GM12878 (cell line): ENCODE results near the gene TMEM98. TPM values are rescaled to one million over a fixed set of nuclear protein-coding genes. Genes with fewer than 3 reads are reported as not detected.

Source experiments
- ATAC-seq: fragments of 200-7000 bp; cut with Tn5 transposase; 3 replicates; pipeline ENCODE4 v1.9.1; 2020; ENCODE audit warnings: mild to moderate bottlenecking, moderate library complexity
- BruUV-seq: library from RNA; stranded (reverse); fragments of 400-500 nt; replicated peaks from 2 replicates; lab custom pipeline; 2021; lab: Mats Ljungman, UMichigan
- CTCF ChIA-PET: fragments of 300-600 bp; sonication (Branson Sonifier 250); formaldehyde crosslinking; extraction: SDS; loops from one replicate; lab custom pipeline; 2021; ENCODE audit warnings: inconsistent platforms; lab: Yijun Ruan, JAX
- POLR2A ChIA-PET: fragments of 350-600 bp; formaldehyde crosslinking; extraction: SDS; loops from one replicate; lab custom pipeline; 2021; ENCODE audit warnings: inconsistent platforms; lab: Charles Lee
- RAD21 ChIA-PET: fragments of 300-600 bp; sonication (Branson Sonifier 250); formaldehyde crosslinking; loops from one replicate; lab custom pipeline; 2023; ENCODE audit warnings: antibody characterized with exemption; ENCODE audit not compliant: unreplicated experiment; lab: Charles Lee
- SMC1A ChIA-PET: fragments of 300-600 bp; sonication (Branson Sonifier 250); formaldehyde crosslinking; loops from one replicate; lab custom pipeline; 2023; ENCODE audit not compliant: unreplicated experiment, uncharacterized antibody; lab: Charles Lee
- DNase-seq: peaks from one replicate; pipeline ENCODE4 v3.0.0-alpha.2; 2011; ENCODE audit warnings: low read depth, low spot score
- FAIRE-seq: peaks from 3 replicates; lab custom pipeline; 2011; peaks lifted over from hg19 to GRCh38; lab: Jason Lieb, UNC
- H2AFZ ChIP-seq: 2 replicates; pipeline ENCODE4 v1.6.0; 2011; ENCODE audit warnings: low read depth, low read length, control low read depth; ENCODE audit not compliant: control insufficient read depth
- H3K27ac ChIP-seq: 2 replicates; pipeline ENCODE4 v1.5.1; 2011; ENCODE audit warnings: control low read depth; ENCODE audit not compliant: control insufficient read depth, insufficient read depth
- H3K27me3 ChIP-seq, 2 experiments: replicated peaks in 1 of 2; 2 replicates each; pipeline versions ENCODE4 v1.6.0 to v1.6.1; 2011; ENCODE audit warnings: low read length in 1 of 2; ENCODE audit not compliant: control insufficient read depth in 2 of 2, insufficient read depth in 2 of 2
- H3K36me3 ChIP-seq, 2 experiments: 2 replicates each; pipeline ENCODE4 v1.5.1; 2011; ENCODE audit warnings: low read length in 1 of 2; ENCODE audit not compliant: control insufficient read depth in 2 of 2, insufficient read depth in 2 of 2
- H3K4me1 ChIP-seq: 2 replicates; pipeline ENCODE4 v1.6.1; 2011; ENCODE audit warnings: mild to moderate bottlenecking, low read length, moderate library complexity, mixed read lengths; ENCODE audit not compliant: control insufficient read depth, insufficient read depth
- H3K4me2 ChIP-seq: 2 replicates; pipeline ENCODE4 v1.6.0; 2011; ENCODE audit warnings: control low read depth; ENCODE audit not compliant: control insufficient read depth, insufficient read depth
- H3K4me3 ChIP-seq: fragments of 200-600 bp; sonication (generic); 2 replicates; pipeline ENCODE4 v1.5.1; 2016
- H3K79me2 ChIP-seq: 2 replicates; pipeline ENCODE4 v1.6.0; 2011; ENCODE audit warnings: low read length; ENCODE audit not compliant: control insufficient read depth, insufficient read depth
- H3K9ac ChIP-seq: 2 replicates; pipeline ENCODE4 v1.8.0; 2011; ENCODE audit warnings: low read length, control low read depth, mixed read lengths; ENCODE audit not compliant: control insufficient read depth, insufficient read depth
- H3K9me3 ChIP-seq: replicated peaks from 3 replicates; pipeline ENCODE4 v1.5.1; 2011; ENCODE audit warnings: mild to moderate bottlenecking, low read length; ENCODE audit not compliant: control insufficient read depth, insufficient read depth
- H4K20me1 ChIP-seq: 2 replicates; pipeline ENCODE4 v1.6.0; 2011; ENCODE audit not compliant: control insufficient read depth, insufficient read depth
- CHD2 ChIP-seq: IDR thresholded peaks from 2 replicates; pipeline ENCODE4 v1.6.1; 2011; ENCODE audit warnings: low read depth, low read length, improper control_type of control experiment, borderline replicate concordance
- EGR1 ChIP-seq, 2 experiments: IDR thresholded peaks; 1 replicate in 1 of 2; 2 replicates in 1 of 2; pipeline ENCODE4 v1.6.1; 2011 to 2012; ENCODE audit warnings: low read depth in 2 of 2, low read length in 2 of 2, borderline replicate concordance in 1 of 2, mild to moderate bottlenecking in 1 of 2, moderate library complexity in 1 of 2
- HDAC6 ChIP-seq: fragments of 200-600 bp; sonication (generic); IDR thresholded peaks from one replicate; pipeline ENCODE4 v1.8.0; 2017; ENCODE audit warnings: antibody characterized with exemption; ENCODE audit not compliant: unreplicated experiment
- IRF4 ChIP-seq: IDR thresholded peaks from 2 replicates; pipeline ENCODE4 v1.6.1; 2011; ENCODE audit warnings: low read depth, low read length
- KLF5 ChIP-seq: fragments of 450-650 bp; IDR thresholded peaks from 2 replicates; pipeline ENCODE4 v1.6.1; 2014; ENCODE audit warnings: mild to moderate bottlenecking; ENCODE audit not compliant: partially characterized antibody
- MTA3 ChIP-seq: IDR thresholded peaks from 2 replicates; pipeline ENCODE4 v1.6.1; 2012; ENCODE audit warnings: low read length, inconsistent platforms, borderline replicate concordance
- NR2C2 ChIP-seq: IDR thresholded peaks from 2 replicates; pipeline ENCODE4 v1.6.1; 2011; ENCODE audit warnings: borderline replicate concordance, low read depth; ENCODE audit not compliant: control insufficient read depth, insufficient read length
- POLR2AphosphoS2 ChIP-seq: IDR thresholded peaks from 2 replicates; pipeline ENCODE4 v1.6.1; 2011; ENCODE audit warnings: low read depth, mild to moderate bottlenecking, low read length, improper control_type of control experiment, moderate library complexity
- SIX5 ChIP-seq: IDR thresholded peaks from 2 replicates; pipeline ENCODE4 v1.6.1; 2011; ENCODE audit warnings: mild to moderate bottlenecking, low read depth, low read length, moderate library complexity; ENCODE audit not compliant: severe bottlenecking
- SMAD5 ChIP-seq: IDR thresholded peaks from 2 replicates; pipeline ENCODE4 v1.6.1; 2016; ENCODE audit warnings: antibody characterized with exemption, low read depth
- SPI1 ChIP-seq: IDR thresholded peaks from 2 replicates; pipeline ENCODE4 v1.6.1; 2011; ENCODE audit warnings: low read depth, mild to moderate bottlenecking, low read length, moderate library complexity, borderline replicate concordance; ENCODE audit not compliant: insufficient read depth
- TCF7 ChIP-seq: IDR thresholded peaks from 2 replicates; pipeline ENCODE4 v1.6.1; 2014; ENCODE audit warnings: antibody characterized with exemption, borderline replicate concordance
- USF1 ChIP-seq: IDR thresholded peaks from 2 replicates; pipeline ENCODE4 v1.6.1; 2011; ENCODE audit warnings: borderline replicate concordance, low read depth, mild to moderate bottlenecking, moderate library complexity, mixed read lengths, low read length; ENCODE audit not compliant: insufficient read depth; ENCODE audit errors: extremely low read length
- WRNIP1 ChIP-seq: IDR thresholded peaks from 2 replicates; pipeline ENCODE4 v1.6.1; 2011; ENCODE audit warnings: low read depth, low read length, improper control_type of control experiment, borderline replicate concordance
- WGBS: methylation state at CpG from one replicate; pipeline ENCODE4 v1.1.6; 2016; ENCODE audit warnings: low lambda C conversion rate; ENCODE audit not compliant: insufficient replicate concordance, insufficient coverage; ENCODE audit errors: missing lambda C conversion rate; 5-methylcytosine and 5-hydroxymethylcytosine counted together
- in situ Hi-C: fragments of 300-500 bp; cut with MboI; formaldehyde crosslinking; loops from 9 replicates; pipeline ENCODE4 v1.14.3; 2018; ENCODE audit warnings: mixed read lengths
- intact Hi-C: fragments of 100-400 bp; cut with micrococcal nuclease; formaldehyde crosslinking; loops from one replicate; pipeline ENCODE4 v1.14.2; 2022; ENCODE audit not compliant: unreplicated experiment
- polyA plus RNA-seq, 11 experiments: library from polyadenylated mRNA; depleted of rRNA in 4 of 11; unstranded in 6 of 11; stranded (reverse) in 5 of 11; fragments of >200 nt; fragmentation: Nextera tagmentation in 4 of 11; fragmentation: Illumina TruSeq in 1 of 11; extraction: Ambion mirVana in 4 of 11; extraction: Trizol in 1 of 11; gene quantifications; 1 replicate in 1 of 11; 2 replicates in 10 of 11; pipeline versions ENCODE4 v1.2.1 to v1.2.3, GENCODE V29; 2011 to 2016; ENCODE audit warnings: inconsistent platforms in 2 of 11, missing spikeins in 2 of 11, low read depth in 1 of 11
- total RNA-seq, 4 experiments: library from RNA; depleted of rRNA in 3 of 4; stranded (reverse); fragments of >200 nt in 3 of 4; fragmentation: Illumina TruSeq in 1 of 4; extraction: Trizol in 1 of 4; gene quantifications; 2 replicates each; pipeline versions ENCODE4 v1.2.1 to v1.2.3, GENCODE V29; 2013 to 2021
- TF ChIP-seq, protein P1 (sequence below): fragments of 450-650 bp; IDR thresholded peaks from 2 replicates; pipeline ENCODE4 v1.6.1; 2016; ENCODE audit warnings: mild to moderate bottlenecking, moderate library complexity, borderline replicate concordance
- TF ChIP-seq, protein P2 (sequence below): IDR thresholded peaks from 2 replicates; pipeline ENCODE4 v1.6.1; 2011; ENCODE audit warnings: low read depth, mild to moderate bottlenecking, low read length, moderate library complexity, borderline replicate concordance; ENCODE audit errors: extremely low read depth
- TF ChIP-seq, protein P3 (sequence below): fragments of 450-650 bp; IDR thresholded peaks from 2 replicates; pipeline ENCODE4 v1.6.1; 2016; ENCODE audit warnings: mild to moderate bottlenecking
- TF ChIP-seq, protein P4 (sequence below): IDR thresholded peaks from 2 replicates; pipeline ENCODE4 v1.6.1; 2012; ENCODE audit warnings: low read depth, low read length, improper control_type of control experiment

TMEM98 gene
- total and polyA plus RNA-seq, 10 of the 15 experiments (the other 5 are each of a cell fraction or from before 2014, with no cell fraction given), result 0.04 to 0.73 (median 0.13) TPM; not detected in 3

DNA sequence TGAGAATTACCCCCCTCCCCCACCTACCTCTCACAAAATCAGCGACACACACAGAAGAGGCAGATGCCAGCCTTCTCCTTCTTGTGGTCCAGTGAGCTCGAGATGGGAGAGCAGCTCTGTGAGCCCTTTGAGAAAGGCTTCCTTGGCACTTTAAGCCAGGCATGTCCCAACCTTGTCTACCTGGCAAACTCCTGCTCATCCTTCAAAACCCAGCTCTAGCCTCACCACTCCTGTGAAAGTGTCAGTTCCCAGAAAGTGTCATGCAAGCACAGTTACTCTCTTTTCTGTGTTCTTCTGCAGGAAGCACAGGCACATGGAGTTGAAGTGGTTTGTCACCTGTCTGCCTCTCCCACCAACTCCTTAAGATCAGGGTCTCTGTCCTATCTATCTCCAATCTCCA lies 1.6 kb downstream of the TMEM98 start:
- Histone ChIP-seq H4K20me1 (no peaks in the 10 kb centered on the region), H3K4me3 (no peak overlapping the region), H3K4me1 (no peaks in the 10 kb centered on the region; the same call in 1 of the 2 replicates), H3K27me3 (peaks cover 14 to 21% of the 10 kb centered on the region in 2 experiments), H3K27ac (no peak overlapping the region), H3K9ac (no peak overlapping the region), H3K36me3 (no peaks in the 10 kb centered on the region), H3K79me2 (no peaks in the 10 kb centered on the region), H2AFZ (no peak overlapping the region), H3K4me2 (no peak overlapping the region), H3K9me3 (no peaks in the 10 kb centered on the region)
- 15% methylated on average over 2 of the region's 2 CpGs for WGBS
- FAIRE-seq (no peak), ATAC-seq (no peak), DNase-seq (no peak)
- RAD21 ChIA-PET, result interaction anchor here (1.0 to 1.2 kb wide), 2 partner anchors 52 to 147 kb away, joined by 3 to 4 read pairs; partner anchors contain the start of gene MYO1D
- SMC1A ChIA-PET, result interaction anchor here (1.0 kb wide), 1 partner anchor 148 kb away, joined by 3 read pairs; no protein-coding TSS in a partner anchor
- CTCF ChIA-PET, result interaction anchor here (1.2 to 1.5 kb wide), 3 partner anchors 9 to 69 kb away, joined by 4 read pairs; no protein-coding TSS in a partner anchor
- in situ Hi-C loops (no loop called here), intact Hi-C loops (no loop called here)
- no TSS peak for BruUV-seq
- POLR2A ChIA-PET, result no interaction called here
- TF ChIP-seq EGR1 (IDR thresholded peaks at IDR 0.05; ENCODE audit: borderline replicate concordance in 1 of 2, low read depth in 2 of 2, low read length in 2 of 2) (no peak), NR2C2 (no peak), WRNIP1 (no peak), TCF7 (no peak), IRF4 (no peak), POLR2AphosphoS2 (no peak), CHD2 (no peak), USF1 (no peak), SMAD5 (no peak), MTA3 (no peak), SIX5 (no peak), SPI1 (no peak), KLF5 (no peak), HDAC6 (no peak)
- TF ChIP-seq, protein P1, sequence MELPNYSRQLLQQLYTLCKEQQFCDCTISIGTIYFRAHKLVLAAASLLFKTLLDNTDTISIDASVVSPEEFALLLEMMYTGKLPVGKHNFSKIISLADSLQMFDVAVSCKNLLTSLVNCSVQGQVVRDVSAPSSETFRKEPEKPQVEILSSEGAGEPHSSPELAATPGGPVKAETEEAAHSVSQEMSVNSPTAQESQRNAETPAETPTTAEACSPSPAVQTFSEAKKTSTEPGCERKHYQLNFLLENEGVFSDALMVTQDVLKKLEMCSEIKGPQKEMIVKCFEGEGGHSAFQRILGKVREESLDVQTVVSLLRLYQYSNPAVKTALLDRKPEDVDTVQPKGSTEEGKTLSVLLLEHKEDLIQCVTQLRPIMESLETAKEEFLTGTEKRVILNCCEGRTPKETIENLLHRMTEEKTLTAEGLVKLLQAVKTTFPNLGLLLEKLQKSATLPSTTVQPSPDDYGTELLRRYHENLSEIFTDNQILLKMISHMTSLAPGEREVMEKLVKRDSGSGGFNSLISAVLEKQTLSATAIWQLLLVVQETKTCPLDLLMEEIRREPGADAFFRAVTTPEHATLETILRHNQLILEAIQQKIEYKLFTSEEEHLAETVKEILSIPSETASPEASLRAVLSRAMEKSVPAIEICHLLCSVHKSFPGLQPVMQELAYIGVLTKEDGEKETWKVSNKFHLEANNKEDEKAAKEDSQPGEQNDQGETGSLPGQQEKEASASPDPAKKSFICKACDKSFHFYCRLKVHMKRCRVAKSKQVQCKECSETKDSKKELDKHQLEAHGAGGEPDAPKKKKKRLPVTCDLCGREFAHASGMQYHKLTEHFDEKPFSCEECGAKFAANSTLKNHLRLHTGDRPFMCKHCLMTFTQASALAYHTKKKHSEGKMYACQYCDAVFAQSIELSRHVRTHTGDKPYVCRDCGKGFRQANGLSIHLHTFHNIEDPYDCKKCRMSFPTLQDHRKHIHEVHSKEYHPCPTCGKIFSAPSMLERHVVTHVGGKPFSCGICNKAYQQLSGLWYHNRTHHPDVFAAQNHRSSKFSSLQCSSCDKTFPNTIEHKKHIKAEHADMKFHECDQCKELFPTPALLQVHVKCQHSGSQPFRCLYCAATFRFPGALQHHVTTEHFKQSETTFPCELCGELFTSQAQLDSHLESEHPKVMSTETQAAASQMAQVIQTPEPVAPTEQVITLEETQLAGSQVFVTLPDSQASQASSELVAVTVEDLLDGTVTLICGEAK, result no peak
- TF ChIP-seq, protein P2, sequence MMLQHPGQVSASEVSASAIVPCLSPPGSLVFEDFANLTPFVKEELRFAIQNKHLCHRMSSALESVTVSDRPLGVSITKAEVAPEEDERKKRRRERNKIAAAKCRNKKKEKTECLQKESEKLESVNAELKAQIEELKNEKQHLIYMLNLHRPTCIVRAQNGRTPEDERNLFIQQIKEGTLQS, result no peak
- TF ChIP-seq, protein P3, sequence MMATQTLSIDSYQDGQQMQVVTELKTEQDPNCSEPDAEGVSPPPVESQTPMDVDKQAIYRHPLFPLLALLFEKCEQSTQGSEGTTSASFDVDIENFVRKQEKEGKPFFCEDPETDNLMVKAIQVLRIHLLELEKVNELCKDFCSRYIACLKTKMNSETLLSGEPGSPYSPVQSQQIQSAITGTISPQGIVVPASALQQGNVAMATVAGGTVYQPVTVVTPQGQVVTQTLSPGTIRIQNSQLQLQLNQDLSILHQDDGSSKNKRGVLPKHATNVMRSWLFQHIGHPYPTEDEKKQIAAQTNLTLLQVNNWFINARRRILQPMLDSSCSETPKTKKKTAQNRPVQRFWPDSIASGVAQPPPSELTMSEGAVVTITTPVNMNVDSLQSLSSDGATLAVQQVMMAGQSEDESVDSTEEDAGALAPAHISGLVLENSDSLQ, result no peak
- TF ChIP-seq, protein P4, sequence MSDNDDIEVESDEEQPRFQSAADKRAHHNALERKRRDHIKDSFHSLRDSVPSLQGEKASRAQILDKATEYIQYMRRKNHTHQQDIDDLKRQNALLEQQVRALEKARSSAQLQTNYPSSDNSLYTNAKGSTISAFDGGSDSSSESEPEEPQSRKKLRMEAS, result no peak
